NCI-H146 treated with DMSO at 0.1 percent for 48 hours (cell line): ENCODE measurements around the gene EAF1.
"Not testable (repeated sequence)": the region's sequence is repeated elsewhere in the genome, so short reads cannot be mapped to it uniquely, and the experiment has no call there.

Experiments used
- DNase-seq: peaks from one replicate; lab custom pipeline; 2025; ENCODE audit not compliant: unreplicated experiment; lab: John Stamatoyannopoulos, UW

The EAF1 gene

DNA sequence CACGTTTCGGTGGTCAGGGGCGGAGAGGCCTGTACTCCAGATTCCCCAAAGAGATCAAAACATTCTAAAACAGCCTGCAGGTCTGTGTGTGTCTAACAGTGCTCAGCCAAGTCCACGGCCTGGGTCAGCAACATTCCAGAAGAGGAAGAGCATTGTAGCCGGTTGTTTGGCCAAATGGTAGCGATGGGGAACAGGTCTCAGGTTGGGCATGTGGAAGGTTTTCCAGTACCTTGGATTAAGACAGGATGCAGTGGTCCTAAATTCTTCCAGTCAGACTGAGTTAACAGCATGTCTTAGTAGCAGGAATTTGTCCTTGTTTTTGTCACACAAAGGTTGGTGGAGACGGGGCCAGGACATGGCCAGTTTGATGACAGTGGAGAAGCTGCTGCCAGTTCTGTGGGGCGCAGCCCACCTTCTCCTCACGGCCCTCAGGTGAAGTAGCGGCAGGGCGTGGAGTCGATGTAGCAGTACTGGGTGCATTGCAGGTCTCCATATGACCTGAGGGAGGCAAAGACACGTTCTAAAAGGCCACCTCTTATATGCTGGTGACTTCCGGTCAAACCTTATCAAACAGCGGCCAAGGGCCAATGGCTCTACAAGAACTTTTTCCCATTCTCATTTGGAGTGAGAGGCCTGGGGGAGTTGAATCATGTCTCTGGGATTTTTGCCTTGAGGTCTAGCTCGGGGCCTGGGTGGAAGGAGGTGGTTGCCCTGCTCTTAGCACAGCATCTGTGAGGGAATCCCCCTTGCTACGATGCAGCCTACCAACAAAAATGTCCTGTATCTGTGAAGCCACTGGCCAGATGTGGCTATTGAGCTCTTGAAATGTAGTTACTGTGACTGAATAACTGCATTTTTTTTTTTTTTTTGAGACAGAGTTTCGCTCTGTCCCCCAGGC lies 24.1 kb downstream of the EAF1 start:
- DNase-seq, result no peak

DNA sequence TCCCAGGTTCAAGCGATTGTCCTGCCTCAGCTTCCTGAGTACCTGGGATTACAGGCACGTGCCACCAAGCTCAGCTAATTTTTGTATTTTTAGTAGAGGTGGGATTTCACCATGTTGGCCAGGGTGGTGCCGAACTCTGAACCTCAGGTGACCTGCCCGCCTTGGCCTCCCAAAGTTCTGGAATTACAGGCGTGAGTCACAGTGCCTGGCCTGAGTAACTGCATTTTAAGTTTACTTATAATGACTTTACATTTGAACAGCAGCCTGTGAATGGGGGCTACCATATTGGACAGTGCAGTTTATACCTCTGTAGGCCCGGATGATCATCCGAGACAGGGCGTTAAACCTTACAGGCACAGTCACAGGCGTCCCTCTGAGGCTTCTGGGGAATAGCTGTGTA lies 24.8 kb downstream of the EAF1 start:
- no peak for DNase-seq

DNA sequence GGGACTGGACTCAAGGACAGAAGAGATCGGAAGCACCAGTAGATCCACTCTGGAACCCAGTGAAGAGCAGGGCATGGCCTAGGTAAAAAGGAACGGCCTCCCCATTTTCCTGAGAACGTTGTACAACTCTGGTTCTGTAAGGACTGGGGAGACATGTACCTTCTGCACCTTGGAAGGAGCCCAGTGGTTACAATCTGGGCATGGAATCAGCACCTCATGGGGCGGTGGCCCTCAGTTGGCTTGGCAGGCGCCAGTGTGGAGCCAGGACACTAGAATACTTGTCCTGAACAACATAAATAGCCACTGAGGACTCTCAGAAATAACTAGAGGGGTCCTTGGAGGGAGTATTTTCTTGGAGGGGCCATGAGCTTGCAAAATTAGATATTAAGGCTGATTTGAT lies 25.6 kb downstream of the EAF1 start:
- DNase-seq, result no peak

DNA sequence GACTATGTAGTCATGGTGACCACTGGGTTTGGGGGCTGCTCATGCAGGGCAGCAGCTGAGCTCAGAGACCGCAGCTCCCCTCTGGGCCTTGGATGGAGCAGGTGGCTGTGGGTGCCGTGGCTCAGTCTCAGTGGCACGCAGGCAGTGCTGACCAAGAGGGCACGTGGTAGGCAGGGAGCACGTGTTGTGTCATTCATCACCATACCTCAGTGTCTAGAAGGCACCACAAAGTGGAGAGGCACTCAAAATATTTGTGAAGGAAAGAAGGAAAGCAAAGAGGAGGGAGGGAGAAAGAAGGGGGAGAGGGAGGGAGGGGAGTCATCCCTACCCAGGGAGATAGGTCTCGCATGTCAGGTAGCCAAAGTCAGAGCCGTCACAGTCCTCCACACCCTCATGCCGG lies 26.1 kb downstream of the EAF1 start:
- DNase-seq, result no peak

DNA sequence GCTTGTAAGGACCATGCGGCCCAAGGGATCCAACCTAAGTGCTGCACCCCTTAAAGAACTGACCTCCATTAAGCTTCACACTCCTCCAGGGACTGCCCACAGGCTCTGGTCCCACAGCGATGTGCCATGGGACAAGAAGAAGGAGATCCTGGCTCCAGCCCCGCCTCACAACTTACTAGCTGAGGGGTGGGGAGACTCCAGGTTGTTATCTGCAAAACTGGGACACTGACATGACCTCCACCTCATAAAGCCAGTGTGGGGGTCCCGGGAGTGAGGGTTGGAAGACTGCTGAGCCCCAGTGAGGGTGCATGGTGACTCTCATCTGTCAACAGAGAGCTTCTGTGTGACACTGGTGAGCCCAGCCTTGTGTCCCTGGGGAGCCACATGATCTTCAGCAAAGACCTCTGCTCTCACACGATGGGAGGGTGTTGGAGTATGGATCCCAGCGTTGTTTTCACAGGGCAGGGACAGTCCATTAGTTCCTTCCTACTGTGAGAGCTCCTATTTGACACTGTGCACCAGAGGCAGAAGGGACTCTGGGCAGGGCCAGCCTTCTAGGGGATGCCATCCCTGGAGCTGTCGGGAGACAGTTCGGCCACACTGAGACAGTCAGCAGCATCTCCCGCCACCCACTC lies 26.7 kb downstream of the EAF1 start:
- DNase-seq, result no peak

DNA sequence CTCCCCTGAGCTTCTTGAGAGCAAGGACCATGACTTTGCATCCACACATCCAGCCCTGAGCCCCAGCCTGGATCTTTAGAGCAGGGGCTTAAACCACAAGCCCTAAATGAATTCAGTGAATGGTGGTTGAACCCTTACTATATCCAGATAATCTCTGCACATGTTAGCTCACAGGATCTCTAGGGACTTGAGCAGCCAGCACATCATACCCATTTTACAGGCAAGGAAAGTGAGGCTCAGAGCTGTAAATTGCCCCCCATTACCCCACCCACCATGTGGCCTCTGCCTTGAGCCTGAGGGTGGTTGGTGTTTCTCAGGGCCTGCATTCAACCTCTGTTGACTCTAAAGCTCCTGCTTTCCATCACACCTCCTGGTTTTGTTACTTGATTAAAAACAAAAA lies 27.6 kb downstream of the EAF1 start:
- no peak for DNase-seq

DNA sequence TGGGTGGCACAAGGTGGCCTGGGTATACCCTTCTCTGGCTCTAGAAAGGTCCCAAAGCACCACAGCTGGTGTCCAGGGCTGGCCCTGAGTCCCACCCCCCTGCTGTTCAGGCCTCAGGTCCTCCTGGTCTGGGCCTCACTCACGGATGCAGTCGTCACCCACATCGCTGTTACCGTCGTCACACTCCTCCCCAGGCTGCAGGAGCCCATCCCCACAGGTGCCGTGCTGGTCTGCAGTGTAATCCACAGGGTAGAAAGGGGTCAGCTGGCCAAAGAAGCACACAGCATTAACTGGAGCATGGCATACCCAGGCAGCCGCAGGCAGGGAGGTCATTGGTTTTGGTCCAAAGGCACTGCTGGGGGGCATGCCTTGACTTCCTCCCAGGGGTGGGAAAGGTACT lies 28.4 kb downstream of the EAF1 start:
- DNase-seq, result no peak

DNA sequence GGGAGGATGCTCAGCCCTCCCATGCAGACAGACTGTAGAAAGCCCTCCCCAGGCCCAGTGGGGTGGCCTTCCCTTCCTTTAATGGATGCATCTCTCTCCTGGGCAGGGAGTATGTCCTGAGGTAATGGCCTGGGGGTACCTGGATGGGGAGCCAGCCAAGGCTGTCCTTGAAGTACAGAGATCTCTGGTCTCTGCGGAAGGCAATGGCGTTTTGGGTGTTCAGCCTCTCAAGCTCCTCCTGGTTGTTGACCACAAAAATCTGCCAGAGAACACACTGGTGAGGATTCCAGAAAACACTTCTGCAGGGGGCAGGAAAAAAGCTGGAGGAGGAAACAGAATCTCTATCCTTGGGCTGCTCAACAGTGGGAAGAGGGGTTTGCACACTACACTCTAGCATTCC lies 28.9 kb downstream of the EAF1 start:
- DNase-seq, result no peak

DNA sequence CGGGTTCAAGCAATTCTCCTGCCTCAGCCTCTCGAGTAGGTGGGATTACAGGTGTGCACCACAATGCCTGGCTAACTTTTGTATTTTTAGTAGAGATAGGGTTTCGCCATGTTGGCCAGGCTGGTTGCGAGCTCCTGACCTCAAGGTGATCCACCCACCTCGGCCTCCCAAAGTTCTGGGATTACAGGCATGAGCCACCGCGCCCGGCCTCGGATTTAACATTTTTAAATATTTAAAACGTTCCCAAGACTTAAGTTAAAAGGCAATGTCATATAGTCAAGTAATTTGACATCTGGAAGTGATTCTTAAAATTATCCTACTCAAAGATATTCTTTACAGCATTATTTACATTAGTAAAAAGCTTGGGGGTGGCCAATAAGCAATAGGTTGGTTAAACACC lies 29.5 kb downstream of the EAF1 start:
- not testable (repeated sequence) for DNase-seq

DNA sequence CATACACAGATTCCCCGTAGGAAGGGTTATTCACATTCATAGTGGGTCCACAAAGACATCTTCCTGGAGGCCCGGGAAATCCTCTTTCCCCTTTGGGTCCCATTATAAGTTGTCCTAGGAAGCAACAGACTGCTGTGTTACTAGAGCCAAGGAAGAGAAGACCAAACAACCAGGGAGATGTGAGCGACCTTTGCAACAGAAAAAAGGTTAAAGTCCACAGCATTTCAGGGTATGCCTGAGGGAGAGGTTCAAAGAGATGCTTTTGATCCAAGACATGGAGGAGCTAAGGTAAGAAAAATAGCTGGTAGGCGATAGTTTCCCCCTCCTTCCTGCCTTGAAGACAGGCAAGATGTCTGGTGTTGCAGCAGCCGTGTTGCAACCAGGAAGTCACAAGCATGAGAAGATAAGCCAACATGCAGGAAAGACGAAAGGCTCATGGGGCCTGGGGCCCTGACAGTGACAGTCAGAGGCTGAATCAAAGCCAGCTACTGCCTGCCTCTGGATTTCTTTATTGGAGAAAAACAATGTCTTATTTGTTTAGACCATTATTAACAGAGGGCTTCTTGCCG lies 30.9 kb downstream of the EAF1 start:
- DNase-seq, result no peak

DNA sequence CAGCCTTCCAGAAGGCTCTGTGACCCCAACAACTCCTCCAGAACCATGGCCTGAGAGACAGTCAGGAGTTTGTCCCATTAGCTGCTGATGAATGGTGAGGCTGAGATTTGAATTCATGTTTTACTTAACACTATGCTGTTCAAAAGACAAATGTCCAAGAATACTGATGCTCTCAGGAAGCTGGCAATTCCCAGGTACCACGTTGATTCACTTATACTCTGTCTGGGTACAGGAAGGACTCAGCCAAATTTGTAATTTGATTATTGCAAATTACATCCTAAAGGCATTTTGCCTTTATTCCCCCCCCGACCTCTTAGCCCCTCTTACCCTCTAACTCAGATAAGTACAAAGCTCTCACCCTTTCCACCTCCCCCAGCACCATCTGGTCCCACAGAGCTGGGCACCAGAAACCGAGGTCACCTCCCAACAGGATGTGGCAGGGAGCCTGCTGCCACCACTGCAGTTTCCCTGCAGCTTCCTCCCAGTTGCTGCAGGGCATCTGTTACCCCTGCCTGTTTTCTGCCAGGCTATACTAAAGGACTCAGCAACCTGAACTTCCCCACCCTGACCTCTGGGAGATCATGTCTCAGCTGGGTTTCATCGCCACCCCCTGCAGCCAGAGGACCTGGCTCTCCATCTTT lies 33.6 kb downstream of the EAF1 start:
- no peak for DNase-seq

DNA sequence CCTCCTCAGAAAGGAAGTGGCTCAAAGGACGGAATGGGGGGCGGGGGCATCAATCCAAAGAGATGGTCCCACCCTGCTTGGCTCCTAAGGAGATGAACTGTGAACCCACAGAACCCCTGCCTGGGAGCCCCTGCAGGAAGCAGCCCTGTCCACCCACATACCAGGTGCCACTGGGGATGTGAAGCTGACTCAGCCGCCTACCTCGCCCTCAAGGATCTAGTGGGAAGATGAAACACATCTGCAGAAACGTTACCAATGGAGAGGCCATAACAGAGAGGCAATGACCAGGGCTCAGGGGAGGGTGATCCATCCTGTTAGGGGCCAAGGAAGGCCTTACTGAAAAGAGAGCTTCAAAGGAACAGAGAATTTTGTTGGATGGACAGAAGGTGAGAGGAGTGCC lies 35.1 kb downstream of the EAF1 start:
- no peak for DNase-seq

DNA sequence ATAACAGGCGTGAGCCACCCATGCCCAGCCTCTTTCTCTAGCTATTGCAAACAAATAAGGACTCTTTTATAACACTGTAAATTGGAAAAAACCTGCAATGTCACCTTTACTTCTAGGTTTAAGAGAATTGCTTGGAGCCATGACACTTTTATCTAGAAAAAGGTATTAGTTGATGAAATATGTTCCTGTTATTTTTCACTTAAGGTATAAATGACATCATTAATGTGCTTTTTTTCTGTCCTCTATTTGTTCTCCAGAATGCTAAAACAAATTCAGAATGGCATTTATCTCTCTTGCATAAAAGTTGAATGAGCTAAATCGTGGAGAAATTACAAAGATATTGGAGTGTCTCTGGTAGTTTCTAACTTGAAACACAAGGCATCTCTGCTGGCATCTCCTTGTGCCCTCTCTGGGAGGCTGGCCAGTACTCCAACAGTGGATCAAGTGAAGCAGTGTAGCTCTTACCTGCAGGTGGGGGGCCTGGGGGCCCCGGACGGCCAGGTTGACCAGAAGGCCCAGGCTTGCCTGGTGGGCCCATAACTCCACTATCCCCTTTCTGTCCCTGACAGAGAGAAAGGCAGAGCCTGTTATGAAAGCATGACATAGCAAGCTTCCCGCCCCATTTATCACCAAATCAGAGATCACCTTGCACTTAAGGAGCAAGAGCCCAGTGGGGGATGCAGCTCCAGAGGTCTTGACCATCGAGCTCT lies 38.6 kb downstream of the EAF1 start:
- DNase-seq, result no peak

DNA sequence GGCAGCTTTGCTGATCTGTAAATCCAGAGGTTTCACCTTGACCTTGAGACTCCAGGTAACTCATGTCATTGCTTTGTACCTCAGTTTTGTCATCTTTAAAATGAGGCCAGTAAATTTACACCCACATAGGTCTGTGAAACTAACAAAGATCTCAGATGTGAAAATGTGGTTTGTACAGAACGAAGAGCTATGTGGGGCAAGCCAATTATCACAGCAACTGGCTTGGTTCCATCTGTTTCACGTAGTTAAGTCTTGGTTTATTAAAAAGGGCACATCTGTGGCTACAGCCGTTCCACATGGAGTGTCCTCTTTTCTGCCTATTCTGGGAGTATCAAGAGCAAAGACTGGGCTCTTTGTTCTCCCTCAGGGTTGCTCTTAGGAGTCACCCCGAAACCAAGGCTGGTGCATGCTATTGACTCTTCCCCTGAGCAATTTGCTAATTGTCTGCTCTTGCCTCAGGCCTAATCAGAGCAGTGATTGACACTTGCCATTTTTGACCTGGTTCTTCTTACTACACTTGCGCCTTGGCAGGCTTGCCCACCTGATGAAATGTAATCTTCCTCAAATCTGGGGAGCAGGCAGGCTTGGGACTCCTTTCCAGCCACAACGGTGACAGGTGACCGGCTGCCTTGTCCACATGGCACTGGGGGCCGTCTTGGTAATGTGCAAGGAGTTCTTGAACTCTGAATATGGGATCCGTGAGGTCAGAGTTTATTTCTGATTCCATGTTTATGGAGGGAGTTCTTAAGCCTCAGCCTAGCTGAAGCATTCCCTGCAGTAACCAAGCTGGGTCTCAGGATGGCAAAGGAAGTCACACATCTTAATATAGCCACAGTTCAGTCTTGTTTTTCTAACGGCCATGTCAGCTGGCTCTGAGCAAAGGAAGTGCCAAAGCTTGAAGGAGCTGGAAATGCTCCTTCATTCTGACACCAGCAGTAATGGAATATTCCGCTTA lies 40.1 kb downstream of the EAF1 start:
- no peak for DNase-seq

DNA sequence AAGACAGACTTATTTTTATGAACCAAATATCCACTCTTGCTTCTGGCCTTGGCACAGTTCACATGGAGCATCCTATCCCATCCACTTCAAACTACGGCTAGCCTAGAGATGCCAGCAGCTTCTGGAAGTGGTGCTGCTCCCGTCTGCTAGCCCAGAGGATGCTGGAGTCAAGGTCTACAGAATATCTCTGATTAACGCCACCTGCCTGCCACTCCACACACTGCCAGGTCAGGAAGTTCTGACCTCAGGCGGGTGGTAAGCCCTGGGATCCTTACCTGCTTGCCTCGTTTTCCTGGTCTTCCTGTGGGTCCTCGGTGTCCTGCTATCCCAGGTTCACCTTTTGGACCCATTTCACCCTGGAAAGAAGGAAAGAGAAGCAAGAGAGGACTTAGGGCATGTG lies 42.9 kb downstream of the EAF1 start:
- DNase-seq, result no peak

DNA sequence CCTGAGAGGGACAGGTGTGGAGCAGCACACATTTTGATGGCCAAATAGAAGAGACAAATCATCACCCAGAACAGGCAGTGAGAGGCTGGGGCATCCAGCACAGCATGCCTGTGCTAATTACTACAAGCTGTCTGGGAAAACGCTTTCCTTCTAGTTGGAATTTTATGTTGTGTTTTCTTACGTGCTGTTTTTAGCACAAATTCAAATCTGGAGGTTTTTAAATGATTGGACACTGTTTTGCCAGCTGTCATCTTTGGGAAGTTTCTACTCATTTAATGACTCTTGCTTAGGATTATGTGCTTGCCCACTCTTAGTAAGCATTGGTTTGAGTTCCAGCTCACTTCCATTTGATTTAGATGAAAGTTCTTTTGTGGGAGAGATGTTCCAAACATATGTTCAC lies 43.5 kb downstream of the EAF1 start:
- DNase-seq, result no peak

DNA sequence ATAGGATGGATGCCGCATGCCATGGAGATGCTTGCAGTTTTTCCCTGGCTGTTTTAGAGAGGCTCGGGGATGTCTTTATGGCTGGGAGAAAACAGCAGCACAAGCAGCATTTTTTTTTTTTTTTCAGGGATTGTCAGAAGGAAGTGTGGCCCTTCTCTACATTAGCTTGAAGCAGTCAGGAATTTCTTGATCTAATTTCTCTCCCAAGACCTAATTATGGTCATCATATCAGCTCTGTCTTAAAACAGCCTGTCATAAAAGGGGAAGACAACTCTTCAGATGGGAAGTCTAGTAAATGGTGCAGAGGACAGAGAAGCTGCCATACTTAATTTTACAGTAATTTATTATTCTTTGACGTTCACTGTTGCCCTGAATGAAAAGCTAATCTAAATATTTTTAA lies 44.5 kb downstream of the EAF1 start:
- DNase-seq, result no peak

DNA sequence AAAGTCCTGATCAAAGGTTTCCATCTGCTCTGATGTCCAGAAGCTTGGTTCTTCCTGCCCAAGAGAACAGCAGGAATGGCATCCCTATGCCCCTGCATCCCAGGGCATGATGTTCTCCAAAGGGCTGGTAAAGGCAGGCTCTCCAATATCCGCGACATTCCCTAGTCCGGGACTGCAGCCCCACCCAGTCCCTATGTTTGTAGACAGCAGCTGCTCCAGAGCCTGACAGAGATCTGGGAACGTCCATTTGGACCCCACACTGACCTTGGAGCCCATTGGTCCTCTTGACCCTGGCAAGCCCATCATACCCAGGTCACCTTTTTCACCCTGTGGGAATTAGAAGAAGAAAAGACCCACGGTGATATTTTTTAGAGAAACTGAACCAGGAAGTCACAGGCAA lies 47.8 kb downstream of the EAF1 start:
- DNase-seq, result no peak

DNA sequence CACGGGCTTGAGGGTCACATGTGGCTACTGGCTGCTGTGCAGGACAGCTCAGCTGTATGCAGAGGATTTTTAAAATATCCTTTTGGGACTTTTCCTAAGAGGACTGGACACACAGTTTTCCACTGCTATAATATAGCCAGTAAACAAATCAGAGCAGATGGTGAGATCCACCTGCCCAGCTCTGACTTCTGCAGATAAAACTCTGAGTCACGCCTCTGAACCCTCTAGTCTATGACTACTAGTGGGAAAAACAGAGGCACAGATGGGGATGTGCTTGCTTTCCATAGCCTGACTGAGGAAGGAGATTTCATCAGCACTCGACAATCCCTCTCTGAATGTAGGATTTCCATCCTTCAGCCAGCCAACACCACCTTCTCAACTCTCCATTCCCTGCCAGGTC lies 49.0 kb downstream of the EAF1 start:
- no peak for DNase-seq

DNA sequence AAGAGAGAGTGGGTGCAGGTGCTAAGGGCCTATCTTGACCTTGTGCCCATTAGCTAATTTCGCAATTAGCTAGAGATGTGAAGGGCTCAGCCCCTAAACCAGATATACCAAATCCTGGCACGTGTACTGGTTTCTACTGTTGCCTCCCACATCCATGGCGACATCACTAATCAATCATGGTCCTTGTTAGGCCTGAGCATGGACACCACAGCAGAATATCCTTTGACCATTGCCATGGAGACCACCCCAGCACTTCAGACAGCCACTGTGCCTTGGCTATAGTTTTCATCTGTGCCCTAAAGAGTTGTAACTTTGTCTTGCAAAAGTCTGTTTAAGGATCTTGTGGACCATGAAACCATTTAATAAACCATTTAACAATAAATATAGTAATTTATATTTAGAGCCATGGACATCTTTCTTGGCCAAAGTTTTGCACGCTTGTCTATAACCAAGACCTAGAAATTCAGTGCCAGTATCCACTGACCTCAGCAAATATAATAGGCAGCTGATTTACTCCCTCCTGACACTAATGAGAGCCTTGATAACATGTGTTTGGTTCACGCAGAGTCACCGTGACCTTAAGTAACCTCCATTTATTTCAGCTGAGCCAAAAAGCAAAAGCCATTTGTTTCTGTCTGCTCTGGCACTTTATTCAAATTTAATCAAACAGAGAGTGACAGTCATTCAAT lies 50.7 kb downstream of the EAF1 start:
- DNase-seq, result peak; percentile 22
